HepG2 (cell line): ENCODE measurements around the gene FBXO11. TPM values are rescaled to one million over a fixed set of nuclear protein-coding genes. Genes with fewer than 3 reads are reported as not detected.

Experiments used
- ATAC-seq: fragments of 200-7000 bp; cut with Tn5 transposase; 3 replicates; pipeline ENCODE4 v1.9.1; 2020; ENCODE audit warnings: mild to moderate bottlenecking, moderate library complexity
- BruUV-seq: library from RNA; stranded (reverse); fragments of 400-500 nt; replicated peaks from 2 replicates; lab custom pipeline; 2021; lab: Mats Ljungman, UMichigan
- CTCF ChIA-PET: fragments of 300-600 bp; formaldehyde crosslinking; extraction: SDS; loops from one replicate; lab custom pipeline; 2021; ENCODE audit warnings: low total read pairs, inconsistent platforms, low intra/inter-chr PET ratio; lab: Yijun Ruan, JAX
- POLR2A ChIA-PET: fragments of 350-600 bp; sonication (Branson Sonifier 250); formaldehyde crosslinking; loops from one replicate; lab custom pipeline; 2020; ENCODE audit warnings: antibody characterized with exemption, inconsistent platforms; lab: Yijun Ruan, JAX
- DNase-seq: peaks from one replicate; pipeline ENCODE4 v3.0.0-alpha.2; 2015; ENCODE audit warnings: low spot score
- FAIRE-seq: peaks from 3 replicates; lab custom pipeline; 2011; peaks lifted over from hg19 to GRCh38; lab: Jason Lieb, UNC
- H2AFZ ChIP-seq: one replicate; pipeline ENCODE4 v1.6.1; 2011; ENCODE audit warnings: low read length, inconsistent platforms
- H3K27ac ChIP-seq: fragments of 300-600 bp; 3 replicates; pipeline ENCODE4 v1.8.0; 2011; ENCODE audit warnings: mixed run types, mild to moderate bottlenecking, mixed read lengths, low read length, inconsistent platforms; ENCODE audit not compliant: insufficient read depth; ENCODE audit errors: extremely low read length
- H3K27me3 ChIP-seq, 2 experiments: fragments of 200-600 bp in 1 of 2; 2 replicates in 1 of 2; 3 replicates in 1 of 2; pipeline versions ENCODE4 v1.6.0 to v1.8.0; 2011; ENCODE audit warnings: low read length in 2 of 2, mild to moderate bottlenecking in 2 of 2, moderate library complexity in 2 of 2, inconsistent platforms in 1 of 2; ENCODE audit not compliant: insufficient read depth in 2 of 2, control insufficient read depth in 1 of 2
- H3K36me3 ChIP-seq, 2 experiments: fragments of 200-600 bp in 1 of 2; replicated peaks in 1 of 2; 2 replicates in 1 of 2; 3 replicates in 1 of 2; pipeline versions ENCODE4 v1.5.1 to v1.8.0; 2011; ENCODE audit warnings: low read length in 2 of 2, inconsistent platforms in 1 of 2; ENCODE audit not compliant: insufficient read depth in 2 of 2, control insufficient read depth in 1 of 2
- H3K4me1 ChIP-seq: 2 replicates; pipeline ENCODE4 v1.5.1; 2012; ENCODE audit warnings: low read length, inconsistent platforms; ENCODE audit not compliant: insufficient read depth
- H3K4me2 ChIP-seq: 2 replicates; pipeline ENCODE4 v1.6.0; 2011; ENCODE audit warnings: low read depth, low read length, inconsistent platforms
- H3K4me3 ChIP-seq, 3 experiments: fragments of 200-600 bp in 1 of 3; sonication (generic), shearing (Covaris generic) in 1 of 3; replicated peaks in 1 of 3; 2 replicates each; pipeline ENCODE4 v1.5.1; 2011 to 2016; ENCODE audit warnings: low read length in 3 of 3, inconsistent platforms in 2 of 3, low read depth in 2 of 3, mild to moderate bottlenecking in 2 of 3, control low read depth in 1 of 3, mixed read lengths in 1 of 3; ENCODE audit not compliant: insufficient read depth in 1 of 3
- H3K79me2 ChIP-seq: one replicate; pipeline ENCODE4 v1.6.1; 2011; ENCODE audit warnings: low read length, inconsistent platforms; ENCODE audit not compliant: insufficient read depth
- H3K9ac ChIP-seq: 2 replicates; pipeline ENCODE4 v1.6.0; 2011; ENCODE audit warnings: mild to moderate bottlenecking, low read depth, low read length, inconsistent platforms; ENCODE audit not compliant: insufficient read depth
- H3K9me3 ChIP-seq: 2 replicates; pipeline ENCODE4 v1.5.1; 2012; ENCODE audit warnings: mild to moderate bottlenecking, low read length
- H4K20me1 ChIP-seq: 2 replicates; pipeline ENCODE4 v1.6.0; 2011; ENCODE audit warnings: inconsistent platforms, mild to moderate bottlenecking, low read length, moderate library complexity; ENCODE audit not compliant: insufficient read depth
- GZF1 ChIP-seq: sonication (generic); formaldehyde crosslinking; IDR thresholded peaks from 2 replicates; pipeline ENCODE4 v1.5.1; 2020; ENCODE audit warnings: mild to moderate bottlenecking, missing genetic modification reagents
- KDM2A ChIP-seq: sonication (generic); formaldehyde crosslinking; IDR thresholded peaks from 2 replicates; pipeline ENCODE4 v1.4.0; 2020; ENCODE audit warnings: low read depth, missing genetic modification reagents, borderline replicate concordance
- SNRNP70 ChIP-seq: fragments of 200-400 bp; formaldehyde crosslinking; IDR thresholded peaks from 2 replicates; pipeline ENCODE4 v1.6.1; 2017; ENCODE audit warnings: mild to moderate bottlenecking, low read depth, low read length, moderate library complexity
- ZC3H4 ChIP-seq: sonication (generic); formaldehyde crosslinking; IDR thresholded peaks from 2 replicates; pipeline ENCODE4 v1.4.0; 2020; ENCODE audit warnings: missing genetic modification reagents, borderline replicate concordance
- ZFAT ChIP-seq: sonication (generic); formaldehyde crosslinking; conservative IDR thresholded peaks from 2 replicates; pipeline ENCODE4 v1.8.1; 2023; ENCODE audit warnings: missing genetic modification reagents, inconsistent platforms
- ZNF34 ChIP-seq: sonication (generic); formaldehyde crosslinking; IDR thresholded peaks from 2 replicates; pipeline ENCODE4 v1.4.0; 2020; ENCODE audit warnings: mild to moderate bottlenecking, missing genetic modification reagents, borderline replicate concordance
- WGBS: methylation state at CpG from one replicate; pipeline ENCODE4 v1.1.6; 2017; ENCODE audit warnings: low lambda C conversion rate; 5-methylcytosine and 5-hydroxymethylcytosine counted together
- in situ Hi-C: cut with HindIII; loops from 2 replicates; pipeline ENCODE4 v1.10.0; 2017; ENCODE audit warnings: low pct_unique_long_range_greater_than_20kb; ENCODE audit not compliant: extremely low pct_ligation_motif_present
- intact Hi-C: fragments of 100-400 bp; cut with micrococcal nuclease; formaldehyde crosslinking; loops from one replicate; pipeline ENCODE4 v1.10.0; 2022; ENCODE audit not compliant: unreplicated experiment
- polyA plus RNA-seq, 8 experiments: library from polyadenylated mRNA; depleted of rRNA in 3 of 8; stranded (reverse) in 7 of 8; unstranded in 1 of 8; fragments of >200 nt; fragmentation: Illumina TruSeq in 4 of 8; extraction: Trizol in 4 of 8; gene quantifications; 2 replicates each; pipeline versions ENCODE4 v1.2.1 to v1.2.3, GENCODE V29; 2011 to 2016; ENCODE audit warnings: low read depth in 4 of 8, missing spikeins in 1 of 8, mixed read lengths in 1 of 8; ENCODE audit not compliant: insufficient read depth in 1 of 8
- total RNA-seq, 5 experiments: library from RNA; depleted of rRNA; stranded (reverse); fragments of >200 nt; fragmentation: Illumina TruSeq; extraction: Trizol; gene quantifications; 2 replicates each; pipeline ENCODE4 v1.2.3, GENCODE V29; 2016; ENCODE audit warnings: low read depth in 1 of 5
- TF ChIP-seq, protein P1 (sequence below): sonication (generic); IDR thresholded peaks from 2 replicates; pipeline ENCODE4 v1.6.1; 2016; ENCODE audit warnings: low read depth, borderline replicate concordance
- TF ChIP-seq, protein P2 (sequence below): sonication (generic); formaldehyde crosslinking; IDR thresholded peaks from 2 replicates; pipeline ENCODE4 v1.4.0; 2020; ENCODE audit warnings: missing genetic modification reagents
- TF ChIP-seq, protein P3 (sequence below), 2 experiments: fragments of 450-650 bp in 1 of 2; sonication (generic) in 1 of 2; formaldehyde crosslinking in 1 of 2; IDR thresholded peaks; 2 replicates each; pipeline versions ENCODE4 v1.6.1 to v1.8.0; 2016 to 2022; ENCODE audit warnings: antibody characterized with exemption in 1 of 2, mild to moderate bottlenecking in 1 of 2, missing genetic modification reagents in 1 of 2
- TF ChIP-seq, protein P4 (sequence below): sonication (generic); formaldehyde crosslinking; IDR thresholded peaks from 2 replicates; pipeline ENCODE4 v1.4.0; 2020; ENCODE audit warnings: missing genetic modification reagents

FBXO11 gene
- total and polyA plus RNA-seq, 2 of the 13 experiments (the other 11 are each of a cell fraction or from before 2014, with no cell fraction given): 27.9 to 47.6 TPM

DNA sequence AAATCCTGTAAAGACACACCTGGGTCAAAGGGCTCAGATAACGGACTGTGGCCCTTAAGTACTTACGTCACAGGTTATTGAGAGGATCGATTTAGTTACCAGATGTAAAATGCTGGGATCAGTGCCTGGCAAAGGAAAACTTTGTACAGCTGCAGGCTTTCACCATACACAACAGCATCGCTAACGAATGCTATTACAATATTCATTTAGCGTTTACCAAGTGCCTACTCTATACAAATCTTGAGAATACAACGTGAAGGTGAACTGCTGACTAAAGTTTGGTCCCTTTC, 124.0 kb downstream of the FBXO11 start:
- Histone ChIP-seq H3K9ac (peak overlapping the region; percentile 85), H3K36me3 (peaks cover 3 to 7% of the 10 kb centered on the region in 2 experiments; a peak in 1 of 5 replicates), H3K4me3 (peak overlapping the region; percentile 72 to 85 (median 82)), H3K4me2 (peak overlapping the region; percentile 87), H3K9me3 (no peaks in the 10 kb centered on the region), H3K27ac (peak overlapping the region; percentile 93), H4K20me1 (peaks cover 33% of the 10 kb centered on the region), H3K27me3 (peaks cover 0 to 17% of the 10 kb centered on the region in 2 experiments; a peak in 3 of 5 replicates), H3K79me2 (peaks cover 36% of the 10 kb centered on the region), H2AFZ (peak overlapping the region; percentile 93), H3K4me1 (peaks cover 52% of the 10 kb centered on the region)
- intact Hi-C loops (loop anchor here (2.0 to 10.0 kb wide), 2 partner anchors 122 to 324 kb away; partner anchors contain the start of gene FBXO11), in situ Hi-C loops (no loop called here)
- ATAC-seq: peak; percentile 18
- 0% methylated on average over 7 of the region's 7 CpGs for WGBS
- TSS peak; percentile 98 for BruUV-seq
- POLR2A ChIA-PET: interaction anchor here (0.8 to 2.5 kb wide), 11 partner anchors 8 to 667 kb away, joined by 3 to 11 read pairs (median 5); partner anchors contain the start of gene MSH2
- no peak for FAIRE-seq
- peak; percentile 46 for DNase-seq
- CTCF ChIA-PET: no interaction called here
- TF ChIP-seq, protein P1, sequence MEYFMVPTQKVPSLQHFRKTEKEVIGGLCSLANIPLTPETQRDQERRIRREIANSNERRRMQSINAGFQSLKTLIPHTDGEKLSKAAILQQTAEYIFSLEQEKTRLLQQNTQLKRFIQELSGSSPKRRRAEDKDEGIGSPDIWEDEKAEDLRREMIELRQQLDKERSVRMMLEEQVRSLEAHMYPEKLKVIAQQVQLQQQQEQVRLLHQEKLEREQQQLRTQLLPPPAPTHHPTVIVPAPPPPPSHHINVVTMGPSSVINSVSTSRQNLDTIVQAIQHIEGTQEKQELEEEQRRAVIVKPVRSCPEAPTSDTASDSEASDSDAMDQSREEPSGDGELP: no peak
- TF ChIP-seq, protein P2, sequence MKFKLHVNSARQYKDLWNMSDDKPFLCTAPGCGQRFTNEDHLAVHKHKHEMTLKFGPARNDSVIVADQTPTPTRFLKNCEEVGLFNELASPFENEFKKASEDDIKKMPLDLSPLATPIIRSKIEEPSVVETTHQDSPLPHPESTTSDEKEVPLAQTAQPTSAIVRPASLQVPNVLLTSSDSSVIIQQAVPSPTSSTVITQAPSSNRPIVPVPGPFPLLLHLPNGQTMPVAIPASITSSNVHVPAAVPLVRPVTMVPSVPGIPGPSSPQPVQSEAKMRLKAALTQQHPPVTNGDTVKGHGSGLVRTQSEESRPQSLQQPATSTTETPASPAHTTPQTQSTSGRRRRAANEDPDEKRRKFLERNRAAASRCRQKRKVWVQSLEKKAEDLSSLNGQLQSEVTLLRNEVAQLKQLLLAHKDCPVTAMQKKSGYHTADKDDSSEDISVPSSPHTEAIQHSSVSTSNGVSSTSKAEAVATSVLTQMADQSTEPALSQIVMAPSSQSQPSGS: peak; percentile 39; the same call in 1 of the 2 replicates
- TF ChIP-seq ZNF34 (CRISPR knock-in tag) (no peak), ZC3H4 (CRISPR knock-in tag) (no peak), GZF1 (CRISPR knock-in tag) (0 out of 2 replicates have a peak, but pooled peaks have one; percentile 2), KDM2A (no peak), SNRNP70 (no peak), ZFAT (no peak)
- TF ChIP-seq, protein P3, sequence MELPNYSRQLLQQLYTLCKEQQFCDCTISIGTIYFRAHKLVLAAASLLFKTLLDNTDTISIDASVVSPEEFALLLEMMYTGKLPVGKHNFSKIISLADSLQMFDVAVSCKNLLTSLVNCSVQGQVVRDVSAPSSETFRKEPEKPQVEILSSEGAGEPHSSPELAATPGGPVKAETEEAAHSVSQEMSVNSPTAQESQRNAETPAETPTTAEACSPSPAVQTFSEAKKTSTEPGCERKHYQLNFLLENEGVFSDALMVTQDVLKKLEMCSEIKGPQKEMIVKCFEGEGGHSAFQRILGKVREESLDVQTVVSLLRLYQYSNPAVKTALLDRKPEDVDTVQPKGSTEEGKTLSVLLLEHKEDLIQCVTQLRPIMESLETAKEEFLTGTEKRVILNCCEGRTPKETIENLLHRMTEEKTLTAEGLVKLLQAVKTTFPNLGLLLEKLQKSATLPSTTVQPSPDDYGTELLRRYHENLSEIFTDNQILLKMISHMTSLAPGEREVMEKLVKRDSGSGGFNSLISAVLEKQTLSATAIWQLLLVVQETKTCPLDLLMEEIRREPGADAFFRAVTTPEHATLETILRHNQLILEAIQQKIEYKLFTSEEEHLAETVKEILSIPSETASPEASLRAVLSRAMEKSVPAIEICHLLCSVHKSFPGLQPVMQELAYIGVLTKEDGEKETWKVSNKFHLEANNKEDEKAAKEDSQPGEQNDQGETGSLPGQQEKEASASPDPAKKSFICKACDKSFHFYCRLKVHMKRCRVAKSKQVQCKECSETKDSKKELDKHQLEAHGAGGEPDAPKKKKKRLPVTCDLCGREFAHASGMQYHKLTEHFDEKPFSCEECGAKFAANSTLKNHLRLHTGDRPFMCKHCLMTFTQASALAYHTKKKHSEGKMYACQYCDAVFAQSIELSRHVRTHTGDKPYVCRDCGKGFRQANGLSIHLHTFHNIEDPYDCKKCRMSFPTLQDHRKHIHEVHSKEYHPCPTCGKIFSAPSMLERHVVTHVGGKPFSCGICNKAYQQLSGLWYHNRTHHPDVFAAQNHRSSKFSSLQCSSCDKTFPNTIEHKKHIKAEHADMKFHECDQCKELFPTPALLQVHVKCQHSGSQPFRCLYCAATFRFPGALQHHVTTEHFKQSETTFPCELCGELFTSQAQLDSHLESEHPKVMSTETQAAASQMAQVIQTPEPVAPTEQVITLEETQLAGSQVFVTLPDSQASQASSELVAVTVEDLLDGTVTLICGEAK (IDR thresholded peaks at IDR 0.05): no peak
- TF ChIP-seq, protein P3 (CRISPR knock-in tag; IDR thresholded peaks at IDR 0.05): 0 out of 2 replicates have a peak, but pooled peaks have one; percentile 4
- TF ChIP-seq, protein P4, sequence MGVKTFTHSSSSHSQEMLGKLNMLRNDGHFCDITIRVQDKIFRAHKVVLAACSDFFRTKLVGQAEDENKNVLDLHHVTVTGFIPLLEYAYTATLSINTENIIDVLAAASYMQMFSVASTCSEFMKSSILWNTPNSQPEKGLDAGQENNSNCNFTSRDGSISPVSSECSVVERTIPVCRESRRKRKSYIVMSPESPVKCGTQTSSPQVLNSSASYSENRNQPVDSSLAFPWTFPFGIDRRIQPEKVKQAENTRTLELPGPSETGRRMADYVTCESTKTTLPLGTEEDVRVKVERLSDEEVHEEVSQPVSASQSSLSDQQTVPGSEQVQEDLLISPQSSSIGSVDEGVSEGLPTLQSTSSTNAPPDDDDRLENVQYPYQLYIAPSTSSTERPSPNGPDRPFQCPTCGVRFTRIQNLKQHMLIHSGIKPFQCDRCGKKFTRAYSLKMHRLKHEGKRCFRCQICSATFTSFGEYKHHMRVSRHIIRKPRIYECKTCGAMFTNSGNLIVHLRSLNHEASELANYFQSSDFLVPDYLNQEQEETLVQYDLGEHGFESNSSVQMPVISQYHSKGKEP (CRISPR knock-in tag): no peak
